GM12891 (cell line): ENCODE results near the gene MYLK.

Experiments
- PAX5 ChIP-seq: IDR thresholded peaks from 2 replicates; pipeline ENCODE4 v1.6.1; 2011; ENCODE audit warnings: low read length, moderate library complexity, mild to moderate bottlenecking; ENCODE audit not compliant: insufficient read depth, severe bottlenecking
- POLR2A ChIP-seq: IDR thresholded peaks from 2 replicates; pipeline ENCODE4 v1.6.1; 2011; ENCODE audit warnings: low read depth, low read length, control low read depth
- POLR2AphosphoS5 ChIP-seq: IDR thresholded peaks from 2 replicates; pipeline ENCODE4 v1.6.1; 2011; ENCODE audit warnings: low read depth, low read length, control low read depth
- POU2F2 ChIP-seq: IDR thresholded peaks from 2 replicates; pipeline ENCODE4 v1.6.1; 2011; ENCODE audit warnings: low read depth, mild to moderate bottlenecking, control low read depth, low read length, moderate library complexity
- SPI1 ChIP-seq: IDR thresholded peaks from 2 replicates; pipeline ENCODE4 v1.6.1; 2011; ENCODE audit warnings: low read depth, low read length, control low read depth
- TAF1 ChIP-seq: IDR thresholded peaks from 2 replicates; pipeline ENCODE4 v1.6.1; 2011; ENCODE audit warnings: low read depth, low read length, control low read depth

DNA sequence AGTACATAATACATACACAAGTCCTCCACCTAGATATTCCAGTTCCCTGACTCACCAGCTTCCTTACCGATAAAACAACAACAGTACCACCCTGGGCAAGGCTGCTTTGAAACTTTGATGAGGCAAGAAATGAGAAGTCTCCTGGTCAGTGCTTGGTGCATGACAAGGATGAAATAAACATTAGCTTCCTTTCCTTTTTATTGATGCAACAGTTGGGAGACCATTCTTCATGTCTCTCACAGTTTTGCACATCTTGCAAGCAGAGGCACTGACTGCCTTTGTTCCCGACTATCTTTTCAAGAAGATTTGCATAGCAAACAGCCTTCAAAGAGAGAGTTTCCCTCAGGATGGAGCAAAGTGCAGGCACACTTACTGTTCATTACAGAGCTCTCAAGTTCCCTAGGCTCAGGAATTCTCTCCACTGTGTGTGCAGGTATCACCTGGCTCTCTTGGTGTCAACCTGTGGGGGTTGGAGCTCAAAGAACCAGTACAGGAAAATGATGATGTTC lies 65.2 kb downstream of the MYLK start:
- TF ChIP-seq POLR2A (no peak), POLR2AphosphoS5 (no peak), PAX5 (no peak), SPI1 (no peak), TAF1 (no peak), POU2F2 (no peak)
